Astrocyte (in vitro differentiated cells and primary cell): ENCODE data around the gene CSMD2.

Experiments
- CTCF ChIP-seq: IDR thresholded peaks from 2 replicates; pipeline ENCODE4 v1.5.1; 2011; ENCODE audit warnings: low read depth, mild to moderate bottlenecking, inconsistent platforms, low read length, moderate library complexity; ENCODE audit not compliant: insufficient read depth
- EZH2 ChIP-seq: IDR thresholded peaks from 2 replicates; pipeline ENCODE4 v1.6.1; 2012; ENCODE audit warnings: mild to moderate bottlenecking, low read length, inconsistent platforms; ENCODE audit not compliant: insufficient read depth

- no peak for TF ChIP-seq CTCF
- TF ChIP-seq EZH2 = no peak
Measured at GRCh38 chr1:34137411-34137810, 27.6 kb downstream of the CSMD2 start.
